NCI-H1694 (cell line): ENCODE measurements around the gene ANAPC5.
"Not testable (repeated sequence)": the region's sequence is repeated elsewhere in the genome, so short reads cannot be mapped to it uniquely, and the experiment has no call there.

ENCODE experiments used
- DNase-seq: peaks from one replicate; lab custom pipeline; 2025; lab: John Stamatoyannopoulos, UW

ANAPC5 gene

DNA sequence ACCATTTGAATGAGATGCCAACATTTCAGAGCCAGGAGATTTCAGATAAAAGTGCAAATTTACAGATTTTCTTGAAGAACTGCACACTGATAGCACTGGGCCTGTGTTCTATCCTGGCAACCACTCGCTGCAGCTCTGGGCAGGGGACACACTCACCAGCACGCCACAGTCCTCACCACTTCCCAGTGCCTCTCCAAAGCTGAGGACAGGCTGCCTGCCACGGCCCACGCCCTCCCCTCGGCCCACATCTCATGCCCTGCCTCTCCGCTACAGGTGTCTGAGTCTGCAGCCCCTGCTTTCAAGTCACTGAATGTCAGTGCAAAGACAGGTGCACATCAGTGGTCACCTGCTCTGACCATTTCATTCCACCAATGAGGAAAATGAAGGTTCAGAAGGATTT lies 68.4 kb downstream of the ANAPC5 start:
- DNase-seq = no peak

DNA sequence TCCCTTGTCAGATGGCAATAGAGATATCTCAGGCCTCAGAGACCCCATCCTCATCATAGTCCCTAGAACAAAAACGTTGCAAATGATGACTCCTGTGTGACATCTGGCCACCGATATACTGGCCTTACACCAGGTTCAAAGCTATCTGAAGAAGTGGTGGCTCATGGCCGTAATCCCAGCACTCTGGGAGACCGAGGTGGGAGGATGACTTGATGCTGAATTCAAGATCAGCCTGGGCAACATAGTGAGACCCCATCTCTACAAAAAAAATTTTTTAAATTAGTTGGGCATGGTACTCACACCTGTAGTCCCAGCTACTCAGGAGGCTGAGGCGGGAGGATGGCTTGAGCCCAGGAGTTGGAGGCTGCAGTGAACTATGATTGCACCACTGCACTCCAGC lies 68.8 kb downstream of the ANAPC5 start:
- DNase-seq = no peak

DNA sequence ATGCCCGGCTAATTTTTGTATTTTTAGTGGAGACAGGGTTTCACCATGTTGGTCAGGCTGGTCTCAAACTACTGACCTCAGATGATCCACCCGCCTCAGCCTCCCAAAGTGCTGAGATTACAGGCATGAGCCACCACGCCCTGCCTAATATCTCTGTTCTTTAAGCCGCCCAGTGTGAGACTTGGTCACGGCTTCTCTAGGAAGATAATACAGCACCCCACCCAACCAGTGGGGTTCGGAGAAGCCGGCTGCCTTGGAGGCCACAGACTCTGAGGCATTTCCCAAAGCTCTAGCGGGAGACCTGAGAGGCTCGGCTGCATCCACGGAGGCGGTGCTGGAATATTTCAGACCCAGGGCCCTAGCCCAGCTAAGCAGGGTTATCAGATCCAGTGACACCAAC lies 69.3 kb downstream of the ANAPC5 start:
- DNase-seq = not testable (repeated sequence)

DNA sequence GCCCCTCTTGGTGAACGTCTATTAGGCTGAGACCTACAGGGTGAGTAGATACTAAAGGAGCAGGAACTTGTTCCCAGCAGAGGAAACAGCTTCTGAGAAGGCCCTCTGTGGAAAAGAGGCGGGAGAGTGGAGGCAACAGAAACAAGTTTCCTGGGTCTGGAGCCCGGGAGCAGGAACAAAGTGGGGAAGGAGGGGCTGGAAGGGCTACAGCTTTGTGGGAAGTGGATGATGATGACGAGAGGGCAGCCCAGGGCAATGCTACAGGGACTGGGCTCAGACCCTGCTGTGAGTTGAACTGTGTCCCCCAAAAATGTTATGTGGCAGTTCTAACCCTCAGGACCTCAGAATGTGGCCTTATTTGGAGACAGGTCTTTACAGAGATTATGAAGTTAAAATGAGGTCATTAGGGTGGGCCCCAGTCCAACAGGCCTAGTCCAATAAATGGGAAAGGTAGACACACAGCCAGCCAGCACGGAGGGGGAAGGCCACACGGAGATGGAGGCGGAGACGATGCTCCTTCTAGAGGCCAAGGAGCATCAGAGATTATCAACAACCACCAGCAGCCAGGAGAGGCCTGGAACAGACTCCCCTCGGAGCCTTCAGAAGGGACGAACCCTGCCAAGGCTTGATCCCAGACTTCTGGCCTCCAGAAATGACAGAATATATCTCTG lies 70.0 kb downstream of the ANAPC5 start:
- DNase-seq = no peak

DNA sequence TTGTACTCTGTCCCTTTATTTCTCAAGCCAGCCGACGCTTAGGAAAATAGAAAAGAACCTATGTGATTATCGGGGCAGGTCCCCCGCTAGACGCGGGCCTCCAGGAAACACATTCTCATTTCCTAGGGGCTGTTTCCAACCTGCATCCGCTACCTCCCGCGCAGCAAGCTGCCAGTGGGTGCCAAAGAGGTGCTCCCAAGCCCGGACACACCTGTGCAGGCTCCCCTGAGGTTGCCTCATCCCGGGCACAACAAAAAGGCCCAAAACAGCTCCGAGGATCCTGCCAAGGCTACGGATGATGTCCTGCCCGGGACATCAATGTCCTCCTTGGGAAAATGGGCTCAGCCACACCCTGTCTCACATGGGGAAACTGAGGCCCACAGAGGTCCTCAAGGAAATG lies 71.1 kb downstream of the ANAPC5 start:
- DNase-seq = not testable (repeated sequence)

DNA sequence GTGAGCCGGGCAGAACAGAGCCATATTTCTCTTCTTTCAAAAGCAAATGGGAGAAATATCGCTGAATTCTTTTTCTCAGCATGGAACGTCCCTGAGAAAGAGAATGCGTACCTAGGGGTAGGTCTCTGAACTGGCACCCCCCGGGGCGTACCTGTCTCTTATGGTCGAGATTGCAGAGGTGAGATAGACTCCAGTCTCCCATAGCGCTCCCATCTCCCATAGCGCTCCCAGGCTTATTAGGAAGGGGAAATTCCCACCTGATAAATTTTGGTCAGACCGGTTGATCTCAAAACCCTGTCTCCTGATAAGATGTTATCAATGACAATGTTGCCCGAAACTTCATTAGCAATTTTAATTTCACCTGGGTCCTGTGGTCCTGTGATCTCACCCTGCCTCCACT lies 71.7 kb downstream of the ANAPC5 start:
- not testable (repeated sequence) for DNase-seq

DNA sequence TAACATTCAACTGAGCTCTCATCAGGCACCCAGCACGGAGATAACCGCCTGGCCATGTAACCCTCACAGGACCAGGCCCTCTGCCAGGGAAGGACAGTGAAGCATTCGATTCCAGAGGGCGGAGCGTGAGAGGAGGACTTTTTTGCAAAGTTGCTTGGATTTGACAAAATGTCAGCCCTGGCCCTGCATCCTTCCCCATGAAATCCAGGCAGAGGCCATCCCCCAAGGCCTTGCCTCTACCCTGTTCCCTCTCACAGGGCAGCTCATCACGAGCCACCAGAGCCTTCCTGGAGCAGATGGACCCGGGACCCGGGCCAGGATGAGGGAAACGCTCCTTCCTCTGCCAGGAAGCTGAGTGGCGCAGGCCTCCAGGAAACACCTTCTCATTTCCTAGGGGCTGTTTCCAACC lies 72.7 kb downstream of the ANAPC5 start:
- DNase-seq = no peak

DNA sequence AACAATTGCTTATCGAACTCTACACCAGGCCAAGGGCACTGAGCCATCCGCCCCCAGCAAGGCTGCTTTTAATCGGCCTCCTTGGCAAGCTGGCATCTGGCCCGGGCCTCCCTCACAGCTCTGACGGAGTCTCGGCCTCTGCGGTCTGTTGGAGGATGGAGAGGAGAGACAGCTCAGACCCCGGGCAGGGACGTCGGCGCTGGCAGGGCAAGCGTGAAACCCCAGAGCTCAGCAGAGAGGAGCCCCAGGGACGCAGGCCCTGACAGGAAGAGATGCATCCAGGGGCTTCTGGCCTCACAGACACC lies 73.2 kb downstream of the ANAPC5 start:
- no peak for DNase-seq

DNA sequence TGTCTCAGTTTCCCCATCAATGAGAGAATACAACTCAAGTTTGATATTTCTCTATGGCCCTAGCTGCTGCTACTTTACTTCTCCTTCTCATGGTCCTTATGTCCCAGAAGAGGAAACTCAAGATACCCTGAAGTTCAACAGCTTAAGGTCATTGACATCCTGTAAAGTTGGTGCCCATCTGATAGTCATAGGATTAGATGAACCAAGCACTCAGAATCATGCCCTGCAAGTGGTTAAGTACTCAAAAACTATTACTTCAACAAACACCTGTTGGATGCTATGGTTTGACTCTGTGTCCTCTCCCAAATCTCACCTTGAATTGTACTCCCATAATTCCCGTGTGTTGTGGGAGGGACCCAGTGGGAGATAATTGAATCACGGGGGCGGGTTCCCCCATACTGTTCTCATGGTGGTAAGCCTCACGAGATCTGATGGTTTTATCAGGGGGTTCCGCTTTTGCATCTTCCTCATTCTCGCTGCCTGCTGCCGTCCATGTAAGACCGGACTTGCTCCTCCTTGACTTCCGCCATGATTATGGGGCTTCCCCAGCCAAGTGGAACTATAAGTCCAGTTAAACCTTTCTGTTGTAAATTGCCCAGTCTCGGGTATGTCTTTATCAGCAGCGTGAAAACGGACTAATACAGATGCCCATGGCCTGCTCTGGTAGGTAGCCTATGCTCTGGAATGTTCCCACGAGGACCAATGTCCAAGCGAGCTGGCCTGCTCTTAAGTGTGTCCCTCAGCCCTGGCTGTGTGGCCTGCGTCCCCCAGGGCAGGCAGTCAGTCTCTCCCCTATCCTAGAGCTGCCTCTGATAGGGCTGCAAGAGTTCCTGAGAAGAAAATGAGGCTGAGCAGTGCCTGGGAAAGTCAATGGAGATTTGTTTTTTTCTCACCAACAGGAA lies 73.8 kb downstream of the ANAPC5 start:
- no peak for DNase-seq

DNA sequence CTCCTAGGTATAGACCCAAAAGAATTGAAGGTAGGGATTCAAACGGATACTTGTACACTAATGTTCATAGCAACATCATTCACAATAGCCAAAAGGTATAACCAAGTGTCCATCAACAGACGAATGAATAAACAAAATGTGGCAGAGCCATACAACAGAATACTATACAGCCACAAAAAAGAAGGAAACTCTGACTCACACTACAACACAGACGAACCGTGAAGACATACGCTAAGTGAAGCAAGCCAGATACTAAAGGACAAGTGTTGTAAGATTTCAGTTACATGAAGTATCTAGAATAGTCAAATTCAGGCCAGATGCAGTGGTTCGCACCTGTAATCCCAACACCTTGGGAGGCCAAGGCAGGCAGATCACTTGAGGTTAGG lies 74.8 kb downstream of the ANAPC5 start:
- DNase-seq = no peak

DNA sequence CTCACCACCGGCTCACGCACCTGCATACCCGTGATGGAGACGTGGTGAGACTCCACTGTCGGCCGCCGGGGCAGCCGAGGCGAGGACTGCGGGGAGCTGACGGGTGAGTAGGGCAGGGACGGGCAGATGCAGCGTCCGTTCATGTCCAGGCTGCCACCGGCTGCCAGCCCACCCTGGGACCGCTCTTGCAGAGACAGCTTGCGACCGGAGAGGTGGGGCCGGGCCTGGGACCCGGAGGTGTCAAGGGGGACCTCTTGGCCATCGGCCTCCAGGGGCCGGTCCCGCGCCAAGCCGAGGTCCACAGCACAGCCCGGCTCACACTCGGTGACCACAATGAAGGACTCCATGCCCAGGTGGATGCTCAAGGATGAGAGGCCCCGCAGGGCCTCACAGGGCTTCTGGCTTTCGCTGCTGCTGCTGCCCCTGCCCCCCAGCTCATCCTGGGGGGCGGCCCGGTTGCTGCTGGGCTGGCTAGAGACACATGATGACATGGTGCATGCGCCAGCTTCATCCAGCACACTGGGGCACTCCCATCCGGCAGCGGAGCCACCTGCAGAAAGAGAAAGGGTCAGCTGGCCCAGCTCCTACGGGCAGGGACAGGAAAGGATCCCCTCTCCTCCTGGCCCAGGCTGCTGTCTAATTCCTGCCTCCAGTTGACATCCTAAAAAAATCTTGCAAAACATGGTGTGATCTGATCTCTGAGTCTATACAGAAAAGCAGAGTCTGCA lies 78.0 kb downstream of the ANAPC5 start:
- DNase-seq = no peak

DNA sequence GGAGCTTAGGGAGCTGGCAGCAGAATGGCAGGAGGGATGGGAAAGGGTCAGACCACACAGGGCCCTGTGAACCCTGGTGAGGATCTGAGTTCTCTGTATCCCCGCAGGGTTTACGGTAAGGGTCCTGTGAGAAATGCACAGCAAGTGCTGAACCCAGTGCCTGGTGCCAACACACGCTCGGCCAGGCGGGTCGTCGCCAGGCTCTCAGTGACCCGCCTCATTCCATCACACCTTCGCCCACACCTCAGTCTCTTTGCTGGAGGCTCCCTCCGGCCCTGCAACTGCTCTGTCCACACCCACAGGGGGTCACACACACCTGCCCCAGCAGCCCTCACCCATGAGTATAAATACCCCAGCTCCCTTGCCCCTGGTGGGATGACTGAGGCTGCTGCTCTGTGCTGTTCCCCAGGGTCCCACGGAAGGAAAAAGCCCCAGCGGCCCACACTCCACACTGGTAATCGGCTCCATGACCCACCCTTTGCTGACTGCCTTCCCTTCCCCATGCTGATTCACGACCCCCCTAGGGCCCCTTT lies 78.8 kb downstream of the ANAPC5 start:
- DNase-seq = no peak

DNA sequence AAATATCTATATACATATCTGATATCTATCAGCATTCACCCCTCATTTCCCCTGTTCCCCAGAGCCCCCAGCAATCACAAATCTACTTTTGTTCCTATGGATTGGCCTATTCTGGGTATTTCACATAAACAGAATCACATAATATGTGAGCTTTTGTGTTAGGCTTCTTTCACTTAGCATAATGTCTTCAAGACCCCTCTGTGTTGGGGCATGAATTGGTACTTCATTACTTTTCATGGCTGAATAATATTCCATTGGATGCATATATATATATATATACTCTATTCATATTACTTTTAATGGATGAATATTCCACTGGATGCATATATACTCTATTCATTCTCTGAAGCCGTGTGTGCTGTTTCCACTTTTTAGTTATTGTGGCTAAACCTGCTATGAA lies 84.4 kb downstream of the ANAPC5 start:
- no peak for DNase-seq

DNA sequence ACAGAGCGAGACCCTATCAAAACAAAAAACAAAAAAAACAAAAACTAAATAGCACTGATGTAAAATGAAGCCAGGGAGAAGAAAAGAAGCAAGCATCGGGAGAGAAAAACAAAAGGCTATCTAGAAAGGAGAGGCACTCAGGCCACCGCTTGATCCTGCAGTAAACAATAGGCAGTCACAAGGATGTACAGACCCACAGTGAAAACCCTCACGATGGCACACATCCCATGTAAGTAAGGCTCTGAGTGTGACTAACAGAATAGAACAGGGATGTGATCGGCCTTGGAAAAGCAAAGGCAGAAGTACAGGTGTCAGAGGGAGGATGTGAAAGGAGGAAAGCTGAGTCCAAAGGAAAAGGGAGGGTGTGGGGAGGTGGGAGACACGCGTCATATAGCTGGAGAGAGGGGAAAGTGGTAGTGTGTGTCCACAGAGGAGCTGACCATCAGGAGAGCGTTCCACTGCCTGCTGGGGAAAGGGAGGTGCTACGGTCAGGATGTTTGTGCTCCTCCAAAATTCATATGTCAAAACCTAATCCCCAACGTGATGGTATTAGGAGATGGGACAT lies 87.2 kb downstream of the ANAPC5 start:
- DNase-seq = no peak

DNA sequence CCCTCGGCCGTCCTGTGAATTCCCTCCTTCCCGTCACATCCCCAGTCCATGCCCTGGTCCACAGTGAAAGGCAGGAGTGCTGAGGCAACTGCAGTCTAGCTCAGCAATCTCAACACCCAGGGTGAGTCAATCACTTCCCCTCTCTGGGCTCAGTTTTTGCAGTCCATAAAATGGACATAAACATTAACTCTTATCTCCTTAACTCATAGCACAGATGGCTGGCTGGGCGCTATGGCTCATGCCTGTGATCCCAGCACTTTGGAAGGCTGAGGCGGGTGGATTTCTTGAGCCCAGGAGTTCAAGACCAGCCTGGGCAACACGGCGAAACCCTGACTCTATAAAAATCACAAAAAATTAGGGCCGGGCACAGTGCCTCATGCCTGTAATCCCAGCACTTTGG lies 88.1 kb downstream of the ANAPC5 start:
- no peak for DNase-seq

DNA sequence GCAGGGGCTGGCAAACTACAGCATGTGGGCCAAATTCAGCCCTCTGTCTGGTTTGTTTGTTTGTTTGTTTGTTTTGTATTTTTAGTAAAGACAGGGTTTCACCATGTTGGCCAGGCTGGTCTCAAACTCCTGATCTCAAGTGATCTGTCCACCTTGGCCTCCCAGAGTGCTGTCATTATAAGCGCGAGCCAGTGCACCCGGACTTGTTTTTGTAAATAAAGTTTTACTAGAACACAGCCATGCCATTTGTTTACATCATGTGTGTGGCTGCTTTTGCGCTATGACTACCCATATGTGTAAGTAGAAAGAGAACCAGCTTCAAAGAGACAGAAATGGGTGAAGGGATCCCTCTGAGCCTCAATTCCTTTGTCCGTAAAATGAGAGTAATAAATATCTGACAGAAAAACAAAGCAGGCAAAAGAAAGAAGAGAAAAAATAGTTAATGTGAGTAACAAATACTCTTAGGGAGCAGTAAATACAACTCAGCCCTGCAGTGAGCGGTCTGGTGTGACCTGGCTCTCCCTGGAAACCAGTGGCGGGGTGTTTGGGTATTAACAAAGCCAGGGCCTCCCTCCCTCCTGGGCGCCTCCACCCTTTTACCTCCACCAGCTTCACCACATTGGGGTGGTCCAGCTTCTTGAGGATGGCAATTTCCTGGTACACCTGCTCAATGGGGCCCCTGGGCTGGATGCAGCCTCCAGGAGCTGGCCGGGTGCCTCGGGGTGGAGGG lies 88.8 kb downstream of the ANAPC5 start:
- no peak for DNase-seq

DNA sequence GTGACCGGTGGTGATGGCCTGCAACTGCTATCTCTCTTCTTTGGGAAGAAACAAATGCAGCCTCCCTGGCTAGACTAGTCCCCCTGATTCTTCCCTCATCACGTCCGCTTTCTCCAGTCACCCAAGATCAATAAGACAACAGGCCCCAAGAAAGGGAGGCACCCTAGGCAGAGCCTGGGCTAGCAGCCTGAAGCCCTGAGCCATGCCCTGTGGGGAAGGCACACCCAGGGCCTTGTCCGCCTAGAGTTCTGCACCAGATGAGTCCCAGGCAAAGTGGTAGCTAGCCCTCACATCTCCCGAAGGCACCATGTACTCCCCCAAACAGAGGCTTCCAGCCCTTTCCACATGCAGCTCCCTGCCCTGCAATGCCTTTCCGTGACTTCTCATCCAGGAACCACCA lies 90.8 kb downstream of the ANAPC5 start:
- DNase-seq = no peak

DNA sequence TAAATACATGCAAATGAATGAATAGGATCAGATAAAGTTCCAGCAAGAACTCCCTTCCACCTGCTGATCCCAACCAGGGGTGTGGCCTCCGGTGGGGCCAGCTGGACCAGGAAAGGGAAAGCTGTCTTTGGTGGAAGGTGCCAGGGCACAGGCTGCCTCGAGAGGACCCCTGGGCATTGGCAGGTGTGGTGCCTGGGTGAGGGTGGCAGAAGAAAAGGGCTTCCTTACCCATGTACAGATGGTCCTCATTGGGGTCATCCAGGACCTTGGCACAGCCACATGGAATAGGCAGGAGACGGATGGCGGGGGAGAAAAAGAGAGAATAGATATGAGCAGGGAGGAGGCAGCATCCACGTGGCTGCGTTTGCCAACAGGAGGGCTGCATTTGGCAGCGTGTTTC lies 92.1 kb downstream of the ANAPC5 start:
- DNase-seq = no peak

DNA sequence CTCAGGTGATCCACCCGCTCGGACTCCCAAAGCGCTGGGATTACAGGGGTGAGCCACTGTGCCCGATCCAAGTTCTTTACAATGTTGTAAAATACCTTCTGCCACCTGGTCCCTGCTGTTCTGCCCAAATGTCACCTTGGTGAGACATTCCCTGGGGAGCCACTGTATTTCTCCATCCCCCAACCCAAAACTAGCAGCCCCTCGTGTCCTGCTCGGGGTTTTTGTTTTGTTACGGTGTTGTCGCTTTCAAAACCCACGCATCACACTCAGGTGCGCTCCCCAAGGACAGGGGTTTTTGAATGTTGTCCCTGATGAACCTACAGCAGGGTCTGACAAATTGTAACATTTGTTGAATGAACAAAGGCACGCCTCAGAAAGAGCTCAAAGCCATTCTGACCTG lies 93.1 kb downstream of the ANAPC5 start:
- no peak for DNase-seq
